Fibroblast of skin of right biceps (primary cell): ENCODE results near the gene CBARP.
A peak's percentile ranks its signal among the peaks of the same experiment; 100 is the strongest.
"Not testable (repeated sequence)": the region's sequence is repeated elsewhere in the genome, so short reads cannot be mapped to it uniquely, and the experiment has no call there.

ENCODE experiments used
- DNase-seq: peaks from one replicate; pipeline ENCODE4 v3.0.0-alpha.2; 2013

Gene CBARP

GRCh38 chr19:1206864-1207450, 30.8 kb downstream of the CBARP start:
- DNase-seq = no peak

GRCh38 chr19:1206150-1206863, 31.5 kb downstream of the CBARP start:
- DNase-seq = no peak

GRCh38 chr19:1205114-1206099, 32.4 kb downstream of the CBARP start, which contains the start of gene STK11:
STK11 (plus strand) TSS chr19:1205778; CDS start chr19:1206914, 1,136 bp downstream.
- peak; percentile 98 for DNase-seq

- not testable (repeated sequence) for DNase-seq
These were observed 37.2 kb downstream of the CBARP start for GRCh38 chr19:1200614-1201013.

- no peak for DNase-seq
These were observed 38.3 kb downstream of the CBARP start for GRCh38 chr19:1199531-1199930.

- DNase-seq = peak; percentile 37
These were observed 48.4 kb downstream of the CBARP start for GRCh38 chr19:1189419-1189818.

GRCh38 chr19:1183543-1184172, 54.1 kb downstream of the CBARP start:
- no peak for DNase-seq

- no peak for DNase-seq
These were observed 55.1 kb downstream of the CBARP start for GRCh38 chr19:1182727-1183126.

GRCh38 chr19:1182068-1182467, 55.7 kb downstream of the CBARP start:
- DNase-seq = no peak

- DNase-seq = no peak
These were observed 56.2 kb downstream of the CBARP start for GRCh38 chr19:1181606-1182005.
